Measurements from ENCODE around the gene PTHLH.

The PTHLH gene

GRCh38 chr12:27940245-27940644 is 32.3 kb downstream of the PTHLH start:
- H3K4me3 ChIP-seq (ENCODE audit: extremely low read depth, insufficient read depth, low read length, poor library complexity, severe bottlenecking): no peak overlapping the region
- H3K36me3 ChIP-seq (ENCODE audit: control insufficient read depth, insufficient read depth, low read length): no peaks in the 10 kb centered on the region
- no peaks in the 10 kb centered on the region for H3K9me3 ChIP-seq (ENCODE audit: control insufficient read depth, low read length)
- H3K4me1 ChIP-seq (ENCODE audit: control insufficient read depth, insufficient read depth, low read length, poor library complexity, severe bottlenecking): no peaks in the 10 kb centered on the region
- 86 to 100% methylated on average over 2 to 3 of the region's 4 CpGs for WGBS, 2 experiments (ENCODE audit: insufficient coverage in 2 of 2)
- H3K27ac ChIP-seq (ENCODE audit: low read depth, low read length, severe bottlenecking): no peak overlapping the region

- H3K4me1 ChIP-seq (ENCODE audit: control insufficient read depth, insufficient read depth, low read length, poor library complexity, severe bottlenecking): no peaks in the 10 kb centered on the region
- no CpG with 5 or more reads among the region's 2 CpGs for WGBS, 2 experiments (ENCODE audit: insufficient coverage in 2 of 2)
- no peaks in the 10 kb centered on the region for H3K36me3 ChIP-seq (ENCODE audit: control insufficient read depth, insufficient read depth, low read length)
- no peak overlapping the region for H3K27ac ChIP-seq (ENCODE audit: low read depth, low read length, severe bottlenecking)
- no peak overlapping the region for H3K4me3 ChIP-seq (ENCODE audit: extremely low read depth, insufficient read depth, low read length, poor library complexity, severe bottlenecking)
- no peaks in the 10 kb centered on the region for H3K9me3 ChIP-seq (ENCODE audit: control insufficient read depth, low read length)
Observed at GRCh38 chr12:27937768-27938167, 34.8 kb downstream of the PTHLH start.

- Histone ChIP-seq H3K4me3 (ENCODE audit: extremely low read depth, insufficient read depth, low read length, poor library complexity, severe bottlenecking) (no peak overlapping the region), H3K27ac (ENCODE audit: low read depth, low read length, severe bottlenecking) (no peak overlapping the region), H3K9me3 (ENCODE audit: control insufficient read depth, low read length) (no peaks in the 10 kb centered on the region), H3K4me1 (ENCODE audit: control insufficient read depth, insufficient read depth, low read length, poor library complexity, severe bottlenecking) (no peaks in the 10 kb centered on the region), H3K36me3 (ENCODE audit: control insufficient read depth, insufficient read depth, low read length) (no peaks in the 10 kb centered on the region)
- 94% methylated on average over 2 of the region's 3 CpGs; no CpG with 5 or more reads in 1 of the 2 experiments for WGBS, 2 experiments (ENCODE audit: insufficient coverage in 2 of 2)
Observed at GRCh38 chr12:27936196-27936595, 36.3 kb downstream of the PTHLH start.

- Histone ChIP-seq H3K27ac (ENCODE audit: low read depth, low read length, severe bottlenecking) (no peak overlapping the region), H3K36me3 (ENCODE audit: control insufficient read depth, insufficient read depth, low read length) (no peaks in the 10 kb centered on the region), H3K9me3 (ENCODE audit: control insufficient read depth, low read length) (no peaks in the 10 kb centered on the region), H3K4me1 (ENCODE audit: control insufficient read depth, insufficient read depth, low read length, poor library complexity, severe bottlenecking) (no peaks in the 10 kb centered on the region), H3K4me3 (ENCODE audit: extremely low read depth, insufficient read depth, low read length, poor library complexity, severe bottlenecking) (no peak overlapping the region)
- no CpG with 5 or more reads among the region's 1 CpG for WGBS, 2 experiments (ENCODE audit: insufficient coverage in 2 of 2)
Observed at GRCh38 chr12:27934276-27934675, 38.3 kb downstream of the PTHLH start.

- Histone ChIP-seq H3K4me1 (ENCODE audit: control insufficient read depth, insufficient read depth, low read length, poor library complexity, severe bottlenecking) (no peaks in the 10 kb centered on the region), H3K4me3 (ENCODE audit: extremely low read depth, insufficient read depth, low read length, poor library complexity, severe bottlenecking) (no peak overlapping the region), H3K9me3 (ENCODE audit: control insufficient read depth, low read length) (no peaks in the 10 kb centered on the region), H3K36me3 (ENCODE audit: control insufficient read depth, insufficient read depth, low read length) (no peaks in the 10 kb centered on the region), H3K27ac (ENCODE audit: low read depth, low read length, severe bottlenecking) (no peak overlapping the region)
- WGBS, 2 experiments (ENCODE audit: insufficient coverage in 2 of 2): 78 to 82% methylated on average over 1 of the region's 1 CpG
Observed at GRCh38 chr12:27931390-27931789, 41.1 kb downstream of the PTHLH start.

- no peaks in the 10 kb centered on the region for H3K4me1 ChIP-seq (ENCODE audit: control insufficient read depth, insufficient read depth, low read length, poor library complexity, severe bottlenecking)
- H3K9me3 ChIP-seq (ENCODE audit: control insufficient read depth, low read length): no peaks in the 10 kb centered on the region
- no CpG with 5 or more reads among the region's 2 CpGs for WGBS, 2 experiments (ENCODE audit: insufficient coverage in 2 of 2)
- H3K27ac ChIP-seq (ENCODE audit: low read depth, low read length, severe bottlenecking): no peak overlapping the region
- H3K36me3 ChIP-seq (ENCODE audit: control insufficient read depth, insufficient read depth, low read length): no peaks in the 10 kb centered on the region
- H3K4me3 ChIP-seq (ENCODE audit: extremely low read depth, insufficient read depth, low read length, poor library complexity, severe bottlenecking): no peak overlapping the region
Observed at GRCh38 chr12:27927347-27927746, 45.2 kb downstream of the PTHLH start.

- no peak overlapping the region for H3K4me3 ChIP-seq (ENCODE audit: extremely low read depth, insufficient read depth, low read length, poor library complexity, severe bottlenecking)
- 67% methylated on average over 1 of the region's 2 CpGs; no CpG with 5 or more reads in 1 of the 2 experiments for WGBS, 2 experiments (ENCODE audit: insufficient coverage in 2 of 2)
- H3K27ac ChIP-seq (ENCODE audit: low read depth, low read length, severe bottlenecking): no peak overlapping the region
- no peaks in the 10 kb centered on the region for H3K36me3 ChIP-seq (ENCODE audit: control insufficient read depth, insufficient read depth, low read length)
- no peaks in the 10 kb centered on the region for H3K9me3 ChIP-seq (ENCODE audit: control insufficient read depth, low read length)
- H3K4me1 ChIP-seq (ENCODE audit: control insufficient read depth, insufficient read depth, low read length, poor library complexity, severe bottlenecking): no peaks in the 10 kb centered on the region
Observed at GRCh38 chr12:27924350-27925135, 48.0 kb downstream of the PTHLH start.

- no peaks in the 10 kb centered on the region for H3K9me3 ChIP-seq (ENCODE audit: control insufficient read depth, low read length)
- no peak overlapping the region for H3K4me3 ChIP-seq (ENCODE audit: extremely low read depth, insufficient read depth, low read length, poor library complexity, severe bottlenecking)
- no CpG with 5 or more reads among the region's 1 CpG for WGBS, 2 experiments (ENCODE audit: insufficient coverage in 2 of 2)
- no peaks in the 10 kb centered on the region for H3K36me3 ChIP-seq (ENCODE audit: control insufficient read depth, insufficient read depth, low read length)
- no peak overlapping the region for H3K27ac ChIP-seq (ENCODE audit: low read depth, low read length, severe bottlenecking)
- H3K4me1 ChIP-seq (ENCODE audit: control insufficient read depth, insufficient read depth, low read length, poor library complexity, severe bottlenecking): no peaks in the 10 kb centered on the region
Observed at GRCh38 chr12:27922531-27923139, 49.9 kb downstream of the PTHLH start.

- no peak overlapping the region for H3K4me3 ChIP-seq (ENCODE audit: extremely low read depth, insufficient read depth, low read length, poor library complexity, severe bottlenecking)
- no peak overlapping the region for H3K27ac ChIP-seq (ENCODE audit: low read depth, low read length, severe bottlenecking)
- 84 to 95% methylated on average over 5 to 7 of the region's 7 CpGs for WGBS, 2 experiments (ENCODE audit: insufficient coverage in 2 of 2)
- H3K36me3 ChIP-seq (ENCODE audit: control insufficient read depth, insufficient read depth, low read length): no peaks in the 10 kb centered on the region
- no peaks in the 10 kb centered on the region for H3K4me1 ChIP-seq (ENCODE audit: control insufficient read depth, insufficient read depth, low read length, poor library complexity, severe bottlenecking)
- H3K9me3 ChIP-seq (ENCODE audit: control insufficient read depth, low read length): no peaks in the 10 kb centered on the region
Observed at GRCh38 chr12:27919671-27920235, 52.8 kb downstream of the PTHLH start.

GRCh38 chr12:27915536-27915935 is 57.0 kb downstream of the PTHLH start:
- Histone ChIP-seq H3K4me3 (ENCODE audit: extremely low read depth, insufficient read depth, low read length, poor library complexity, severe bottlenecking) (no peak overlapping the region), H3K4me1 (ENCODE audit: control insufficient read depth, insufficient read depth, low read length, poor library complexity, severe bottlenecking) (no peaks in the 10 kb centered on the region), H3K36me3 (ENCODE audit: control insufficient read depth, insufficient read depth, low read length) (no peaks in the 10 kb centered on the region), H3K27ac (ENCODE audit: low read depth, low read length, severe bottlenecking) (no peak overlapping the region), H3K9me3 (ENCODE audit: control insufficient read depth, low read length) (no peaks in the 10 kb centered on the region)
- WGBS, 2 experiments (ENCODE audit: insufficient coverage in 2 of 2): 89 to 100% methylated on average over 1 of the region's 1 CpG

GRCh38 chr12:27915021-27915420 is 57.5 kb downstream of the PTHLH start:
- no peak overlapping the region for H3K4me3 ChIP-seq (ENCODE audit: extremely low read depth, insufficient read depth, low read length, poor library complexity, severe bottlenecking)
- H3K27ac ChIP-seq (ENCODE audit: low read depth, low read length, severe bottlenecking): no peak overlapping the region
- no peaks in the 10 kb centered on the region for H3K4me1 ChIP-seq (ENCODE audit: control insufficient read depth, insufficient read depth, low read length, poor library complexity, severe bottlenecking)
- H3K9me3 ChIP-seq (ENCODE audit: control insufficient read depth, low read length): no peaks in the 10 kb centered on the region
- H3K36me3 ChIP-seq (ENCODE audit: control insufficient read depth, insufficient read depth, low read length): no peaks in the 10 kb centered on the region
- WGBS, 2 experiments (ENCODE audit: insufficient coverage in 2 of 2): 56 to 79% methylated on average over 2 to 3 of the region's 3 CpGs
